IPS-20b (cell line): ENCODE results near the gene EIF2A.
A peak's percentile ranks its signal among the peaks of the same experiment; 100 is the strongest.
"Not testable (repeated sequence)": the region's sequence is repeated elsewhere in the genome, so short reads cannot be mapped to it uniquely, and the experiment has no call there.

Experiments
- H3K27ac ChIP-seq: one replicate; pipeline ENCODE4 v1.5.1; 2013; ENCODE audit warnings: low read length
- H3K27me3 ChIP-seq: 2 replicates; pipeline ENCODE4 v1.6.1; 2013; ENCODE audit warnings: mild to moderate bottlenecking, low read length, inconsistent platforms; ENCODE audit not compliant: insufficient read depth
- H3K36me3 ChIP-seq: 2 replicates; pipeline ENCODE4 v1.6.1; 2013; ENCODE audit warnings: low read depth, mild to moderate bottlenecking, inconsistent platforms, low read length, moderate library complexity; ENCODE audit not compliant: insufficient read depth
- H3K4me1 ChIP-seq: 2 replicates; pipeline ENCODE4 v1.6.1; 2013; ENCODE audit warnings: mild to moderate bottlenecking, control low read depth, inconsistent platforms, low read length, moderate library complexity; ENCODE audit not compliant: insufficient read depth
- H3K4me3 ChIP-seq: 2 replicates; pipeline ENCODE4 v1.5.1; 2013; ENCODE audit warnings: mild to moderate bottlenecking, low read length, inconsistent platforms
- H3K9ac ChIP-seq: 2 replicates; pipeline ENCODE4 v1.6.1; 2013; ENCODE audit warnings: low read depth, mild to moderate bottlenecking, inconsistent platforms, low read length, moderate library complexity
- H3K9me3 ChIP-seq: 2 replicates; pipeline ENCODE4 v1.6.1; 2013; ENCODE audit warnings: mild to moderate bottlenecking, low read depth, low read length, inconsistent platforms; ENCODE audit not compliant: insufficient read depth

Gene EIF2A

DNA sequence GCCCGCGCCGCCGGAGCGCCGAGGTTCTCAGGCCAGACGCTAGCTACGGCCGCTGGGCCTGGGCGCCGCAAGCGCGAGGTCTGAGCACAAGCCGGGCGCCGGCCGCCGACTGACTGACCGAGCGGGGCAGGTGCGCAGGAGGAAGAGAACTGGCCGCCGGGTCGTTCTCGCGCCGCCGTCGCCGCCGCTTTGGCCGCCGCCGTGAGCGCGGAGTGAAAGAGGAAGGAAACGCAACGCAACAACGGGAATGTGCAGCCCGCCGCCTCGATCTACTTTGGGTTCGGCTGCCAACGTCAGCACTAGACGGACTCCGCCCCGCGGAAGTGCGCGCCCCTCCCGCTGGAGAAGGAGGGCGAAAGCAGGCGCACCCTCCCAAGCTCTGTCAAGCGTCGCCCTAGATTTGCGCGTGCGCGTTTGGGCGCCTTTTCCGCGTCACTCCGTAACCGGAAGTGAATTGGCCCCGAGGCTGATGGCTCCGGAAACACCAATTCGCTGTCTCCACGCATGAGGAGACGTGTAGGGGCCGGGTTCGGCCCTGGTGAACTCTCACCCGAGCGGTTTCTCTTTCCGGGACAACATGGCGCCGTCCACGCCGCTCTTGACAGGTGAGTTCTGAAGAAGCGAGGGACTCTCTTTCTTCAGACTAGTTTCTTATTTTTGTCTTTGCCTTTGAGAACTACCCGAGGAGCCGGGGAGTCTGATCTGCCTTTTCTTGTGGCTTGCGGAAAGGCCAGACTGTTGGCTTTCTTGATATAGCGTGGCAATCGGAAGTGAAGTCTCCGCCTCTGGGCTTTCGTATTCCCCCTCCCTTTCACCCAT lies at the start of gene EIF2A, which contains the start of gene SERP1:
Gene EIF2A (plus strand): TSS at position 562 of the 819 bp plus-strand sequence. CDS start 16 bp downstream, at position 578.
Gene SERP1 (minus strand): TSS at position 271 of the 819 bp plus-strand sequence. CDS start 361 bp downstream, outside the sequence.
- peak within 1 kb of the TSS; percentile 95 for H3K4me3 ChIP-seq
- peaks cover 5% of the 10 kb centered on the region; the same call in 1 of the 2 replicates for H3K4me1 ChIP-seq
- peak within 1 kb of the TSS; percentile 97 for H3K9ac ChIP-seq
- no peaks in the 10 kb centered on the region for H3K27me3 ChIP-seq
- H3K9me3 ChIP-seq, result no peaks in the 10 kb centered on the region
- H3K36me3 ChIP-seq, result peaks cover 34% of the 10 kb centered on the region
- peak within 1 kb of the TSS; percentile 90 for H3K27ac ChIP-seq

DNA sequence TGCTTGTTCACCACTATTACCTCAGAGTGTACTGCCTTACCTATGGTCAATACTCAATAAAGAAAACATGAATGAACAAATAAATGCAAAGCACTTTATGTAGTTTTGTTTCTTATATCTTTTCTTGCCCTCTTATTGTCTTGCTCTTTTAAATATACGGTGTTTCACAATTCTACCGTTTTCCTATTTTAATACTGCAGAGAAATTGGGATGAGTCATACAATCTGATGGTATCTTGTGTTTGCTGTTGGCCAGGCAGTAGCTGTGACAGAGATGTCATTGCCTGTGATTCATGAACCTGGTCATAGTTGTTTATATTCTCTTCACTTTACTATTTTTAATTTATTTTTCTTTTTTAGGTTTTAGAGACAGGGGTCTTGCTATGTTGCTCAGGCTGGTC lies 48.6 kb upstream of the EIF2A start:
- Histone ChIP-seq H3K27ac (no peak overlapping the region), H3K9me3 (peaks cover 11% of the 10 kb centered on the region), H3K4me1 (no peaks in the 10 kb centered on the region), H3K36me3 (no peaks in the 10 kb centered on the region), H3K27me3 (no peaks in the 10 kb centered on the region), H3K9ac (no peak overlapping the region), H3K4me3 (no peak overlapping the region)

DNA sequence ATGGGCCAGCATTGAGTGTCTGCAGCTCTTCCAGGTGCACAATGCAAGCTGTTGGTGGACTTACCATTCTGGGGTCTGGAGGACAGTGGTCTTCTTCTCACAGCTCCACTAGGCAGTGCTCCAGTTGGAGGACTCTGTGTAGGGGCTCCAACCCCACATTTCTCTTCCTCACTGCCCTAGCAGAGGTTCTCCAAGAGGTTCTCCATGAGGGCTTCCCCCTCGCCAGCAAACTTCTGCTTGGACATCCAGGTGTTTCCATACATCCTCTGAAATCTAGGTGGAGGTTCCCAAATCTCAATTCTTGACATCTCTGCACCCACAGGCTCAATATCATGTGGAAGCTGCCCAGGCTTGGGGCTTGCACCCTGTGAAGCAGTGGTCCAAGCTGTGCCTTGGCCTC lies 45.6 kb upstream of the EIF2A start:
- H3K9me3 ChIP-seq, result peaks cover 11% of the 10 kb centered on the region
- H3K27ac ChIP-seq, H3K4me1 ChIP-seq, H3K9ac ChIP-seq, H3K36me3 ChIP-seq, H3K4me3 ChIP-seq, H3K27me3 ChIP-seq: not testable (repeated sequence)

DNA sequence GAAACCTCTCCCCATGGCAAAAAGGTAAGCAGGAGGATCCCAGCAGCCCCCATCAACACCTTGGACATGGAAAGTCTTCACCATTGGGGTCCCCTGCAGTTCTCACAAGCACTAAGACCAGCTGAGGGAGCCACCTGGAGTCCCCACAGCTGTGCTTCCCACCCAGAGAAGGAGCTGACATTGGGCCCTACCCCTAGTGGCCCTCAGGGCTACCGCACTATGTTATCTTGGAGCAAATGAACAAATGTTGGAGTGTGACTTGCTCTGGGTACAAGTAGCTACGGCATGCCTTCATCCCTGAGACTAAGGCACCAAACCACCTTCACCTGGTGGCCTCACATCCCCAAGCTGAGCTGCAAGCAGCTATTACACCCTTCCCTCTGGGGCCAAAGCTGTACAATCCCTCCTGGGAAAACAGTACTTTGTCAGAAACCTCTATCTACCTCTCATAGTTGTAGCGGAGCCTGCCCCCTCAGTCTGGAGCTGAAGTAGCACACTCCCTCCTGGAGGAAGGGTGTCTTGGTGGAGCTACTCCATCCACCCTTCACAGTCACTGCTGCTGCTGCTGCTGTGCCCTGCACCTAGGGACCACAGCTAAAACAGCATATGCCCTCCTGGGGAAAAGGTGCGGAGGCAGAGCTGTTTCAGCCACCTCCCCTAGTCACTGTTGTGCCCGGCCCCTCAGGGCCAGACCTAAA lies 43.0 kb upstream of the EIF2A start:
- Histone ChIP-seq H3K36me3 (no peaks in the 10 kb centered on the region), H3K4me1 (no peaks in the 10 kb centered on the region), H3K4me3 (no peak overlapping the region), H3K27ac (no peak overlapping the region), H3K27me3 (no peaks in the 10 kb centered on the region), H3K9me3 (peaks cover 11% of the 10 kb centered on the region), H3K9ac (no peak overlapping the region)

DNA sequence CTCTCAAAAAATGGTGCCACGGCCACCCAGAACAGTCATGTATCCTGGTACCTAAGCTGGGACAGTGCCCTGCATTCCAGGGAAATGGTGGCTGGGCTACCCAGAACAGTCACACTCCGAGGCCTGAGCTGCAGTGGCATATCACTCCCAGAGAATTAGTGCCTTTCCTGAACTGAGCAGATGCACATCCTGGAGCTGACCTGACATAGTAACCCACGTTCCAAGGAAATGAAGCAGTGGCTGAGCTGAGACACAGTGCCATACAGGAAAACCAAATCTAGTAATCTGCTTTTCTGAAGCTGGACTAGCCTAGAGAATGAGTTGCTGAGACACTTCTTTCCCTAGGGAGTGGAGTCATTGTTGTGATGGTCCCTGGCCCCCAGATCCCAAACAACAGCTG lies 42.1 kb upstream of the EIF2A start:
- peaks cover 11% of the 10 kb centered on the region for H3K9me3 ChIP-seq
- no peak overlapping the region for H3K9ac ChIP-seq
- no peaks in the 10 kb centered on the region for H3K27me3 ChIP-seq
- H3K36me3 ChIP-seq, result no peaks in the 10 kb centered on the region
- H3K4me1 ChIP-seq, result no peaks in the 10 kb centered on the region
- no peak overlapping the region for H3K27ac ChIP-seq
- H3K4me3 ChIP-seq, result no peak overlapping the region

DNA sequence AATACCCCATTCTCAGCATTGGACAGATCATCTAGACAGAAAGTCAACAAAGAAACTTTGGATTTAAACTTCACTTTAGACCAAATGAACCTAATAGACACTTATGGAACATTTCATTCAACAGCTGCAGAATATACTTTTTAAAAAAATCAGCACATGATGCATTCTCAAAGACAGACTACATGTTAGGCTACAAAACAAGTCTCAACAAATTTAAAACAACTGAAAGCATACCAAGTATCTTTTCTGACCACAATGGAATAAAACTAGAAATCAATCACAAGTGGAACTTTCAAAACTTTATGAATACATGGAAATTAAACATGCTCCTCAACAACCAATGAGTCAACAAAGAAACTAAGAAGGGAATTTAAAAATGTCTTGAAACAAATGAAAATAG lies 38.2 kb upstream of the EIF2A start:
- Histone ChIP-seq H3K4me3 (no peak overlapping the region), H3K9ac (no peak overlapping the region), H3K27me3 (no peaks in the 10 kb centered on the region), H3K4me1 (peaks cover 20% of the 10 kb centered on the region; the same call in 1 of the 2 replicates), H3K27ac (no peak overlapping the region), H3K9me3 (no peaks in the 10 kb centered on the region), H3K36me3 (no peaks in the 10 kb centered on the region)

DNA sequence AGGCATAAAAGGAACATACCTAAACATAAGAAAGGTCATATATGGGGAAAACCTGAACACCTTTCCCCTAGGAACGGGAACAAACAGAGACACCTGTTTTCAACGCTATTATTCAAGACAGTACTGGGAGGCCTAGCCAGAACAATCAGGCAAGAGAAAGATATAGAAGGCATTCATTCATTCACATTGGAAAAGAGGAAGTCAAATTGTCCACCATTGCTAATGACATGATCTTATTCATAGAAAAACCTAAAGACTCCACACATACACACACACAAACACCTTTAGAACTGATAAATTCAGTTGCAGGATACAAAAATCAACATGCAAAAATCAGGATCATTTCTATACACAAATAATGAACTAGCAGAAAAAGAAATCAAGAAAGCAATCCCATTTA lies 36.8 kb upstream of the EIF2A start:
- no peaks in the 10 kb centered on the region for H3K27me3 ChIP-seq
- H3K36me3 ChIP-seq, result no peaks in the 10 kb centered on the region
- H3K9ac ChIP-seq, result no peak overlapping the region
- H3K27ac ChIP-seq, result no peak overlapping the region
- no peak overlapping the region for H3K4me3 ChIP-seq
- H3K4me1 ChIP-seq, result peaks cover 22% of the 10 kb centered on the region; the same call in 1 of the 2 replicates
- no peaks in the 10 kb centered on the region for H3K9me3 ChIP-seq

DNA sequence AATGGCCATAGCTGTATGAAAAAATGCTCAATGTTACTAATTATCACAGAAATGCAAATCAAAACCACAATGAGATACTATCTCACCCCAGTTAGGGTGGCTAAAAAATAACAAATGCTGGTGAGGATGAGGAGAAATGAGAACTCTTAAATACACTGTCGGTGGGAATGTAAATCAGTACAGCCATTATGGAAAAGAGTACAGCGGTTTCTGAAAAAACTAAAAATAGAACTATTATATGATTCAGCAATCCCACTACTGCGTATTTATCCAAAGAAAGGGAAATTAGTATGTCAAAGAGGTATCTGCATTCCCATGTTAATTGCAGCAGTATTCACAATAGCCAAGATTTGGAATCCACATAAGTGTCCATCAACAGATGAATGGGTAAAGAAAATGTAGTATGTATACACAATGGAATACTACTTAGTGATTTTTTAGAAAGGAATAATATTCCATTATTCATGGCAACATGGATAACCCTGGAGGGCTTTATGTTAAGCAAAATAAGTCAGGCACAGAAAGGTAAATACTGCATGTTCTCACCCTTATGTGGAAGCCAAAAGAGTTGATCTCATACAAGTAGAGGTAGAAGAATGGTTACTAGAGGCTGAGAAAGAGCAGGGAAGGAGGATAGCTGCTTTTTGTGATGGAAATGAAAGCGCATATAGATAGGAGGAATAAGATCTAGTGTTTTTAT lies 35.3 kb upstream of the EIF2A start:
- Histone ChIP-seq H3K27me3 (no peaks in the 10 kb centered on the region), H3K9ac (no peak overlapping the region), H3K4me1 (peaks cover 22% of the 10 kb centered on the region; the same call in 1 of the 2 replicates), H3K36me3 (no peaks in the 10 kb centered on the region), H3K4me3 (no peak overlapping the region; the same call in 1 of the 2 replicates), H3K27ac (no peak overlapping the region), H3K9me3 (no peaks in the 10 kb centered on the region)

DNA sequence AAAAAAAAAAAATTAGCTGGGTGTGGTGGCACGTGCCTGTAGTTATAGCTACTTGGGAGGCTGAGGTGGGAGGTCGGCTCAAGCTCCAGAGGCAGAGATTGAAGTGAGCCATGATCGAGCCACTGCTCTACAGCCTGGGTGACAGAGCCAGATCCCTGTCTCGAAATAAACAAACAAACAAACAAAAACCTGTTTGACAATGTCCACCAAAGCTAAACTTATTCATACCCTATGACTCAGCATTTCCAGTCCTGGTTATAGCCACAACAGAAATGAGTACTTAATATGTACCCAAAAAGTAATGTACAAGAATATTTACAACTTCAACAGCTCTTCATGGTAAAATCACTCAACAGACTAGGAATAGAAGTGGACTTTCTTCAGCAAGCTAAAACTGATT lies 31.4 kb upstream of the EIF2A start:
- Histone ChIP-seq H3K4me3 (no peak overlapping the region), H3K27me3 (no peaks in the 10 kb centered on the region), H3K36me3 (no peaks in the 10 kb centered on the region), H3K9ac (no peak overlapping the region), H3K27ac (no peak overlapping the region), H3K9me3 (no peaks in the 10 kb centered on the region), H3K4me1 (peaks cover 22% of the 10 kb centered on the region; the same call in 1 of the 2 replicates)

DNA sequence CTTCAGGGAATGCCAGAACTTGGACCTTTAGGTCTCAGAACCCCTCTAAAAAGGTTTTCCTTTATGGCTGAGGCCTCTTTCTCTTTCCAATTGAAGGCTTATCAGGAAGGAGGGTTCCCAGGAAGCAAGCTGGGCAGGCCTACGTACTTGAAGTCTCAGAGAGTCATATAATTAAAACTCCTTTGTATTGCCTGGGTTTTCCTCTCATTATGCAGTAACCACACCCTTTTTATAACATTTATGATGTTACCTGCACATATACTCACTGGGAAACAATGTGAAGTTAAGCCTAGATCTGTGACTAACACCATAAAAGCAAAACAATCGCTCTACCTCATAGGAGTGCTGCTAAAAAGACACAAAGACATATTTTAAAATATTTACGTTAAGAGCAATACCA lies 27.6 kb upstream of the EIF2A start:
- Histone ChIP-seq H3K36me3 (no peaks in the 10 kb centered on the region), H3K9ac (no peak overlapping the region), H3K27ac (no peak overlapping the region), H3K4me1 (no peaks in the 10 kb centered on the region), H3K9me3 (no peaks in the 10 kb centered on the region), H3K4me3 (no peak overlapping the region), H3K27me3 (no peaks in the 10 kb centered on the region)

DNA sequence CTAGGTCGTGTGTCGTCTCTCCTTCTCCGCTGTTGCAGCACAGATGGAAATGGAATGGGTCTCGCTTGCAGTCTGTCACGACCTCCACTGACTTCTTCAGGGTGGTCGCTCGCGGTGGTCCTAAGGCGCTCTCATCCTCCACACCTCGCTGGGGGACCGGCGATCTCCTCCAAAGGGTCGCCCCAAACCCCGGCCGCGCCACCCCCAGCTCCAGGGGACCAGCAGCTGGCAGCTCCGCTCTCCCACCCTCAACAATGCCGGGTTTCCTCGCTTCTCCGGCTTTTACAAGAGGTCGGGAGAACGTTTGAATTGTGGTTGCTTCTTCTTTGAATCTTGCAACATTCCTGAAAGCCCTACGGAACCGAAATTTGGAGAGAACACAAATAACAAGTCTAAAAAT lies 26.2 kb upstream of the EIF2A start:
- Histone ChIP-seq H3K27me3 (no peaks in the 10 kb centered on the region), H3K4me3 (no peak overlapping the region), H3K36me3 (no peaks in the 10 kb centered on the region), H3K4me1 (no peaks in the 10 kb centered on the region), H3K9ac (no peak overlapping the region), H3K27ac (no peak overlapping the region), H3K9me3 (no peaks in the 10 kb centered on the region)
